Choroid plexus epithelial cell (primary cell): ENCODE results near the gene SGCB.

Experiments
- DNase-seq: peaks from one replicate; pipeline ENCODE4 v3.0.0-alpha.2; 2010; ENCODE audit warnings: low read depth
- H3K4me3 ChIP-seq: 2 replicates; pipeline ENCODE4 v1.5.1; 2011; ENCODE audit warnings: low read depth, mild to moderate bottlenecking, control low read depth, low read length, moderate library complexity
- TF ChIP-seq, protein P1 (sequence below): conservative IDR thresholded peaks from 2 replicates; pipeline ENCODE4 v1.5.1; 2011; ENCODE audit warnings: low read depth, mild to moderate bottlenecking, control low read depth, inconsistent platforms, low read length, moderate library complexity

SGCB gene

DNA sequence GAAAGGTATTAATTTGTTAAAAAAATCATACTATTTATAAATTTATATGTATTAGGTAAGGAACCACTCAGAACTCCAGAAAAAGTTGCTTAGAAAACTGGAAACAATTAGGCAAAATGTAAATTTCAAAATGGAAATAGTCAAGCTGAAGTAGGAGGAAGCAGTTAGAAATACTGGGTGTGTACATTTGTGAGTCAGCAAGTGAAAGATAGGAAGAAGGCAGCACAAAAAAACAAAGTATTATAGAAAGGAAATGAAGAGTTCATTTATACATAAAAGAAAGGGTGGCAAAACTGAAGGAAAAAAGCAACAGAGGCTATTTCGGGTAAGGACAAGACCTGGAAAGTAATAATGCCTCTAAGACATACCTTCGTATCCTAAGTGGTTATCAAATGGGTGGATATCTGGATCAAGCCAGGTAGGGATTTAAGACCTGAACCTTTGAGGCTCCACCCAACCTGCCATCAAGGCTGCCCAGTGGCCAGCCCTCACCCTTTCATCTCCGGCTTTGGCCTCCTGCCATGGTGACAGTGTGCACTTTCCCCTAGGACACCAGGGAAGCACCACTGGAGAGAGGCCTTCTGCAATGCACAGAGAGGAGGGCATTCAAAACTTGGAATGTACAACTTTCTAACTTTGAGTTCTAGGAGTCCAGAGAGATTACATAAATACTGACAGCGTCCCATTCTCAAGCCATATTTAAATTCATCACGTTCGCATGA is 18.0 kb downstream of the SGCB start, which contains the start of gene LRRC66:
LRRC66 (minus strand) TSS at position 428 of the 722 bp plus-strand sequence. CDS start 2,750 bp downstream, outside the sequence.
- no peak within 1 kb of the TSS for H3K4me3 ChIP-seq
- TF ChIP-seq, protein P1, sequence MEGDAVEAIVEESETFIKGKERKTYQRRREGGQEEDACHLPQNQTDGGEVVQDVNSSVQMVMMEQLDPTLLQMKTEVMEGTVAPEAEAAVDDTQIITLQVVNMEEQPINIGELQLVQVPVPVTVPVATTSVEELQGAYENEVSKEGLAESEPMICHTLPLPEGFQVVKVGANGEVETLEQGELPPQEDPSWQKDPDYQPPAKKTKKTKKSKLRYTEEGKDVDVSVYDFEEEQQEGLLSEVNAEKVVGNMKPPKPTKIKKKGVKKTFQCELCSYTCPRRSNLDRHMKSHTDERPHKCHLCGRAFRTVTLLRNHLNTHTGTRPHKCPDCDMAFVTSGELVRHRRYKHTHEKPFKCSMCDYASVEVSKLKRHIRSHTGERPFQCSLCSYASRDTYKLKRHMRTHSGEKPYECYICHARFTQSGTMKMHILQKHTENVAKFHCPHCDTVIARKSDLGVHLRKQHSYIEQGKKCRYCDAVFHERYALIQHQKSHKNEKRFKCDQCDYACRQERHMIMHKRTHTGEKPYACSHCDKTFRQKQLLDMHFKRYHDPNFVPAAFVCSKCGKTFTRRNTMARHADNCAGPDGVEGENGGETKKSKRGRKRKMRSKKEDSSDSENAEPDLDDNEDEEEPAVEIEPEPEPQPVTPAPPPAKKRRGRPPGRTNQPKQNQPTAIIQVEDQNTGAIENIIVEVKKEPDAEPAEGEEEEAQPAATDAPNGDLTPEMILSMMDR = no peak
- no peak for DNase-seq

DNA sequence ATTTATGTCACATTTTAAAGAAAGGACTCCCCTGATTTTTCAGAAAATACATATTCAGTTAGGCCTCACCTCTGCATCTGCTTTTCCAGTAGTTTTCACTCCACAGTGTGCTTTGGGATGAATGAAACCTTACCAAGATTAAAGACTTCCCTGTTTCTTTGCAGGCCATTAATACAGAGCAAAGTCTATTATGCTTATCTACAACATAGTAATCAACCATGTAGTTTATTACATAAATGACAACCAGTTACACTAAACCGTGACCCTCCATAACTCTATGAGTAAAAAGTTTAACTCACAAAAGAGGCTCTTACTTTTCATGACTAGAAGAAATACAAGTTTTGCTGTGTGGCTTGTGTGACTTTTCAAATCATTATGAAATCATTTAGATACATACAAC is 20.3 kb downstream of the SGCB start:
- H3K4me3 ChIP-seq = no peak overlapping the region
- no peak for DNase-seq
- TF ChIP-seq, protein P1 = no peak

DNA sequence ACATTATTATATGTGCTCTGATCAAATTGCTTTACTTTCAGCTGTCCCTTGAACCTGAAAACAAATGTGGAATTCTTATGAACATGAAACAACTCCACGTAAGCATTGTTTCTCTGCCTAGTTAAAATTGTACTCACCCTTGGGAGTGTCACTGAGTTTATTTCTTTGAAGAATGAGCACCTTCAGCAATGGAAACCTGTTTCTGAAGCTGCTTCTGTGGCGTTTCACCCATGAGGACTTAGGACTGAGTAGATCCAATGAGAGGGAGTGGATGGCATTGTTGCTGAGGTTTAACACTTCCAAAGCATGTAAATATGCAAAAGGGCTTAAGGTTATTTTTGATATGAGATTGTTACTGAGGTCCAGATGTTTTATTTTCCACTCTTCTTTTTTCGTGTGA is 21.1 kb downstream of the SGCB start:
- TF ChIP-seq, protein P1 = no peak
- no peak for DNase-seq
- no peak overlapping the region for H3K4me3 ChIP-seq

DNA sequence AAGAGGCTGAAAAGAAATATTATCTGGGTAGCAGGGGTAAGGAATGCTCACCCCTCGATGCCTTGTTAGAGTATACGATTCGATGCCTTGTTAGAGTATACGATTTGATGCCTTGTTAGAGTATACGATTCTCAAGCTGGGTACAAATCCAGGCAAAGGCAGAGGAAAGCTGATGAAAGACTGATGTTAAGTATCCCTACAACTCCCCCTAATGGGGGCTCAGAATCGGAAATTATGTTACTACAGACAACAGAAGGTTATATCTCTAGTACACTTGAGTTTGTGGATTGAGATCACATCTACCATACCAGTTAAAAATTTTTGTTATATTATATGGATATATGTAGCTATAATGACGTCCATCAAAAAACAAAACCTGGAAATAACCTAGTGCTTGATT is 22.7 kb downstream of the SGCB start:
- TF ChIP-seq, protein P1 = peak; percentile 41
- no peak overlapping the region for H3K4me3 ChIP-seq
- peak; percentile 54 for DNase-seq

DNA sequence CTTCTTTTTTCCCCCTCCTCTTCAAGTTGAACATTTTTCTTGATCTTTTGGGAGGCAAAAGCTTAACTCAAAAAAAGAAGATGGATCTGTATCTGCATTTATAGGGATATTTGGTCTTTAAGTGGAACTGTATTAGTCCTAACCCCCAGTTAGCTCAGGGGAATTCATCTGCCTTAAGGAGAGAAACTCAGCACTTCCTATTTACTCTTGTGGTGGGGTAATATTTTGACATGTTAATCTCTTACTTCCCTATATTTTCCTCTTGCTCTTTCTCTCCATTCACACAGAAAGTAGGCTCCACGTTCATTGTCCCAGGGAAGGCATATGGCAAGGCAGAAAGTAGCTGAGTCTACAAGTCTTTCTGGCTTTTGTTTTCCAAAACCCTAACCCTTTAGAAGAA is 23.2 kb downstream of the SGCB start:
- no peak for DNase-seq
- TF ChIP-seq, protein P1 = no peak

DNA sequence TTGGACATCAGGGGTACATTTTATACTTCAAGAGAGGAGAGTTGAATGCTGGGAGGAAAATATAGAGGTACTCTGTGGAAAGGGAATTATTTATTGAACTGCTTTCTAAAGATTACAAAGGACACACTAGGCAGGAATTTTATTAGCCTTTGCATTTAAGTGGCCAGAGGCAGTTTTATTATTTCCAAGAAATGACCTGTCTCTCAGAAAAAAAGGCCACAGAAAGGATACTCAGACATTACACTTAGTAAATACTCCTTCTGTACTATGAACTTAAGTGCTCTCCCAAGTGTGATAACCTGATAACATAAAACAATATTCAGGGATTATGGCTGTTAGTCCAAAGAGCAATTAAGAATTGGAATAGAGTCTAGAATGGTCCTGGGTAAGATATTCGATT is 25.4 kb downstream of the SGCB start:
- H3K4me3 ChIP-seq = no peak overlapping the region
- TF ChIP-seq, protein P1 = no peak
- DNase-seq = no peak

More for the DNA sequence above, 23.2 kb downstream of the SGCB start:
- no peak overlapping the region for H3K4me3 ChIP-seq

DNA sequence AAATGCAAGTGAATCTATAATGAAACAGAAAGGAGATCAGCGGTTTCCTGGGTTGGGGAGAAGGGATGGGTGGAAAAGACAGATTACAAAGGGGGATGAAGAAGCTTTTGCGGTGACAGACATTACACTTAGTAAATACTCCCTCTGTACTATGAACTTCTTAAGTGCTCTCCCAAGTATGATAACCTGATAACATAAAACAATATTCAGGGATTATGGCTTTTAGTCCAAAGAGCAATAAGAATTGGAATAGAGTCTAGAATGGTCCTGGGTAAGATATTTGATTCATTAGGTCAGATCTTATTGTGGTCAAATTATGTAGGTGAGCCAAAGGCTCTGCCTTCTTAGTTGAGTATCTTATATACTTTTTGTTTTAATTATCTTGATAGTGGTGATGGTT is 27.1 kb downstream of the SGCB start:
- DNase-seq = no peak
- TF ChIP-seq, protein P1 = no peak
- H3K4me3 ChIP-seq = no peak overlapping the region
